A549 treated with DMSO at 1 μM for 4 hours (cell line): ENCODE measurements around the gene HMGN4. TPM values are rescaled to one million over a fixed set of nuclear protein-coding genes. Genes with fewer than 3 reads are reported as not detected.

Experiments used
- total RNA-seq: library from RNA; stranded (reverse); fragments of 200-300 nt; extraction: Qiagen RNA extraction; gene quantifications from 5 replicates; pipeline ENCODE4 v1.2.3, GENCODE V29; 2022; ENCODE audit warnings: low read depth

Gene HMGN4
- 60.4 to 78.0 TPM (median 75.5 TPM) in 5 replicates for total RNA-seq

DNA sequence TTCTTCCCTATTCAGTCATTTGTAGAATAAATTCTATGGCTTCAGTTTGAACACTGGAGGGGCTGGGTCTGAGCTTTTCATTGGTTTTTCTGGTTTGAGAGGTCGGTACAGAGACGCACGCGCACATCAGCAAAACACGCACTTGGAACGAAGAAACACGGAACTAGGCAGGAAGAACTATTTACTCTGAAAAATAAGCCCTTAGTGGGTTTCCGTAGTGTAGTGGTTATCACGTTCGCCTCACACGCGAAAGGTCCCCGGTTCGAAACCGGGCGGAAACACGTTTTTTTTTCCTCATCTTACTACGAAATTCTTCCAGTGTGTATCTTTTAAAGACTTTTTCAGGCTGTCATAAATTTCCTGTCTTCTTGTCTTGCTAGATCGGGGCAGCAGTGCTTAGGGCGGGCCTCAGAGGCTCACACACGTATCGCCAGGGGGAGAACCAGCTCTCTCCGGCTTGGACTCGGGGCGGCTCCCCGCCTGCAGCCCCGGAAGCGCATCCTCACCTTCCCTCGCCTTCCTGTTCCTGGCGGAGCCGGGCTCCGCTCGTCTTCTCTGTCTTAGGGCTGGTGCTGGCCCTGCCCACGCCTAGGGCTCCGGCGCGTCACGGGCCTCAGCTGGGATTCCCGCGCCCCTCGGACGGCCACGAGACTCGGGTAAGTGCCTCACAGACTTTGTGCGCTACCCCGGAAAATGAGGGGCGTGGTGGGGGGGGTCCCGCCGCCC lies at the start of gene HMGN4:
Gene HMGN4, plus strand, starts transcription at position 521 of the 726 bp plus-strand sequence. CDS start 6,841 bp downstream, outside the sequence.

DNA sequence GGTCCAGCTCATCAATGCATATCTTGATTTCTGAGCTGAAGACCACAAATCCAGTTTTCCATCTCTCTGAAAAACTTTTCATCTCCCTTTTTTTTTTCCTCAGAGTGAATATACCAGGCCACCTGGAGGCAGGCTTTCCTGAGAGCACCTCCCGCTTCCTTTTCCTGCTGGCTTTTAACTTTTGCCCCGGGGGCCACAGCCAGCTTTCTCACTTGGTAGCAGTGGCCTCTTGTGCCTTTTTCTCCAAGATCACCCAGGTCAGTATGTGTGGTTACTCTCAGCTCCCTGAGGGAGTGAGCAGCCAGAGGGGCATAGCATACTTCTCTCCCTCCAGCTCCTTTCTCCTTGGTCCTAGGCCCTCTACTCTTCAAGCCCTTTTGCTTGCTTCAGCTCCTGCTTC lies 38.1 kb upstream of the HMGN4 start, which contains the start of gene BTN1A1:
Gene BTN1A1, plus strand, starts transcription at position 202 of the 400 bp plus-strand sequence. CDS start 984 bp downstream, outside the sequence.

Other genes with a start within 250 kb of the HMGN4 start
- gene BTN3A2, start 173.2 kb upstream of the HMGN4 start, total RNA-seq: 3.7 to 5.0 TPM (median 4.0 TPM) in 5 replicates
- gene BTN2A2, start 155.3 kb upstream of the HMGN4 start, total RNA-seq: 6.8 to 10.3 TPM (median 7.8 TPM) in 5 replicates
- 3.1 to 3.5 TPM (median 3.3 TPM) in 5 replicates for gene BTN3A1, start 136.1 kb upstream of the HMGN4 start, total RNA-seq
- 0.77 to 1.3 TPM (median 0.88 TPM) in 5 replicates for gene BTN3A3, start 97.9 kb upstream of the HMGN4 start, total RNA-seq
- gene BTN2A1, start 80.4 kb upstream of the HMGN4 start, total RNA-seq: 18.1 to 24.3 TPM (median 21.1 TPM) in 5 replicates
- 0.04 TPM in 1 of 5 replicates, not detected in the others for gene BTN1A1, start 38.1 kb upstream of the HMGN4 start, total RNA-seq
- gene ABT1, start 58.6 kb downstream of the HMGN4 start, total RNA-seq: 13.4 to 15.1 TPM (median 14.4 TPM) in 5 replicates
- 5.0 to 7.7 TPM (median 5.3 TPM) in 5 replicates for gene ZNF322, start 121.4 kb downstream of the HMGN4 start, total RNA-seq